CD4-positive, CD25-positive, alpha-beta regulatory T cell (primary cell): ENCODE data around the gene CD80. TPM values are rescaled to one million over a fixed set of nuclear protein-coding genes. Genes with fewer than 3 reads are reported as not detected.

Source experiments
- ATAC-seq, 2 donors: fragments of 150-1000 bp; cut with Tn5 transposase; one replicate each; pipeline ENCODE4 v1.10.0; 2021; ENCODE audit warnings: low read depth in 2 of 2, moderate number of reproducible peaks in 2 of 2, moderate library complexity in 1 of 2
- DNase-seq, 3 donors: peaks; one replicate each; pipeline versions ENCODE4 v3.0.0 to v3.0.0-alpha.2; 2012 to 2022; ENCODE audit warnings: mixed read lengths in 1 of 3
- H3K27ac ChIP-seq: one replicate; pipeline ENCODE4 v1.7.0; 2013; ENCODE audit warnings: mild to moderate bottlenecking, low read length; ENCODE audit not compliant: insufficient read depth, poor library complexity, severe bottlenecking
- H3K27me3 ChIP-seq: one replicate; pipeline ENCODE4 v1.7.0; 2013; ENCODE audit warnings: low read length; ENCODE audit not compliant: control insufficient read depth, insufficient read depth
- H3K36me3 ChIP-seq: one replicate; pipeline ENCODE4 v1.7.0; 2013; ENCODE audit warnings: mild to moderate bottlenecking, low read length, moderate library complexity; ENCODE audit not compliant: control insufficient read depth, insufficient read depth
- H3K4me1 ChIP-seq: 2 replicates; pipeline ENCODE4 v1.7.0; 2013; ENCODE audit warnings: mild to moderate bottlenecking, low read length; ENCODE audit not compliant: insufficient read depth, control insufficient read depth, poor library complexity, severe bottlenecking
- H3K4me3 ChIP-seq: one replicate; pipeline ENCODE4 v1.7.0; 2013; ENCODE audit warnings: low read depth, mild to moderate bottlenecking, low read length, moderate library complexity
- H3K9me3 ChIP-seq, 2 experiments: 1 replicate in 1 of 2; 2 replicates in 1 of 2; pipeline ENCODE4 v1.7.0; 2013; ENCODE audit warnings: low read length in 2 of 2, mild to moderate bottlenecking in 1 of 2, moderate library complexity in 1 of 2; ENCODE audit not compliant: control insufficient read depth in 2 of 2
- H3K27ac Mint-ChIP-seq, 3 donors: one replicate each; pipeline ENCODE4 v1.8.0; 2020 to 2022; ENCODE audit warnings: mild to moderate bottlenecking in 3 of 3, mixed read lengths in 3 of 3, moderate library complexity in 2 of 3
- H3K27me3 Mint-ChIP-seq: one replicate; pipeline ENCODE4 v1.8.0; 2022; ENCODE audit warnings: mild to moderate bottlenecking, mixed read lengths
- H3K36me3 Mint-ChIP-seq: one replicate; pipeline ENCODE4 v1.8.0; 2020; ENCODE audit warnings: mixed read lengths
- H3K4me1 Mint-ChIP-seq, 4 donors: one replicate each; pipeline ENCODE4 v1.8.0; 2020 to 2022; ENCODE audit warnings: mixed read lengths in 4 of 4, mild to moderate bottlenecking in 1 of 4
- H3K4me3 Mint-ChIP-seq, 4 donors: one replicate each; pipeline ENCODE4 v1.8.0; 2020 to 2022; ENCODE audit warnings: mild to moderate bottlenecking in 4 of 4, mixed read lengths in 4 of 4, moderate library complexity in 3 of 4
- H3K9me3 Mint-ChIP-seq, 7 donors: one replicate each; pipeline ENCODE4 v1.8.0; 2020 to 2022; ENCODE audit warnings: mixed read lengths in 7 of 7, mild to moderate bottlenecking in 3 of 7, moderate library complexity in 2 of 7
- polyA plus RNA-seq, 4 donors: library from polyadenylated mRNA; unstranded; fragments of 300-500 nt; fragmentation: Illumina TruSeq; gene quantifications; one replicate each; pipeline ENCODE4 v1.2.3, GENCODE V29; 2021
- total RNA-seq: library from RNA; stranded (reverse); gene quantifications from one replicate; pipeline ENCODE4 v1.2.3, GENCODE V29; 2022

Gene CD80
- total and polyA plus RNA-seq, 5 donors from 2014 or later = 0.87 to 24.2 (median 2.0) TPM

- ATAC-seq = no peak
- H3K4me3 Mint-ChIP-seq = no peak overlapping the region
These were observed 17.1 kb downstream of the CD80 start for GRCh38 chr3:119542168-119542767.

GRCh38 chr3:119541547-119541946 lies 17.9 kb downstream of the CD80 start:
- peaks cover 5% of the 10 kb centered on the region for H3K36me3 Mint-ChIP-seq
- no peaks in the 10 kb centered on the region for H3K4me1 Mint-ChIP-seq
- H3K9me3 ChIP-seq = no peaks in the 10 kb centered on the region
- no peaks in the 10 kb centered on the region for H3K4me1 ChIP-seq
- no peak overlapping the region for H3K4me3 Mint-ChIP-seq
- no peak for DNase-seq
- H3K27me3 ChIP-seq = no peaks in the 10 kb centered on the region
- ATAC-seq = no peak
- no peak overlapping the region for H3K27ac ChIP-seq
- H3K9me3 Mint-ChIP-seq = peaks cover 0 to 2% (median 0%) of the 10 kb centered on the region in 7 donors
- no peaks in the 10 kb centered on the region for H3K27me3 Mint-ChIP-seq
- peaks cover 3% of the 10 kb centered on the region for H3K36me3 ChIP-seq
- no peak overlapping the region for H3K4me3 ChIP-seq
- H3K27ac Mint-ChIP-seq = no peak overlapping the region

More at GRCh38 chr3:119542168-119542767, 17.1 kb downstream of the CD80 start:
- Histone ChIP-seq H3K9me3 (no peaks in the 10 kb centered on the region), H3K36me3 (no peaks in the 10 kb centered on the region), H3K4me3 (no peak overlapping the region), H3K27ac (no peak overlapping the region), H3K27me3 (no peaks in the 10 kb centered on the region), H3K4me1 (no peaks in the 10 kb centered on the region)
- H3K27ac Mint-ChIP-seq = no peak overlapping the region
- H3K36me3 Mint-ChIP-seq = peaks cover 5% of the 10 kb centered on the region
- H3K9me3 Mint-ChIP-seq = peaks cover 0 to 2% (median 0%) of the 10 kb centered on the region in 7 donors
- H3K4me1 Mint-ChIP-seq = no peaks in the 10 kb centered on the region
- no peaks in the 10 kb centered on the region for H3K27me3 Mint-ChIP-seq
- no peak for DNase-seq

- Histone ChIP-seq H3K9me3 (no peaks in the 10 kb centered on the region), H3K27ac (no peak overlapping the region), H3K4me3 (no peak overlapping the region), H3K36me3 (peaks cover 3% of the 10 kb centered on the region), H3K4me1 (no peaks in the 10 kb centered on the region), H3K27me3 (no peaks in the 10 kb centered on the region)
- Mint-ChIP-seq H3K27ac (peak overlapping the region in 1 of 3 donors; percentile 38), H3K9me3 (peaks cover 0 to 2% (median 0%) of the 10 kb centered on the region in 7 donors), H3K27me3 (no peaks in the 10 kb centered on the region), H3K4me3 (no peak overlapping the region), H3K36me3 (peaks cover 5% of the 10 kb centered on the region), H3K4me1 (no peaks in the 10 kb centered on the region)
- ATAC-seq (no peak), DNase-seq (no peak)
These were observed 20.6 kb downstream of the CD80 start for GRCh38 chr3:119538772-119539171.

GRCh38 chr3:119536757-119537156 lies 22.7 kb downstream of the CD80 start:
- peaks cover 0 to 2% (median 0%) of the 10 kb centered on the region in 7 donors for H3K9me3 Mint-ChIP-seq
- Histone ChIP-seq H3K4me3 (no peak overlapping the region), H3K27ac (no peak overlapping the region), H3K9me3 (no peaks in the 10 kb centered on the region), H3K36me3 (peaks cover 3% of the 10 kb centered on the region), H3K4me1 (no peaks in the 10 kb centered on the region), H3K27me3 (no peaks in the 10 kb centered on the region)
- ATAC-seq = no peak
- no peak for DNase-seq
- H3K27me3 Mint-ChIP-seq = no peaks in the 10 kb centered on the region
- H3K27ac Mint-ChIP-seq = no peak overlapping the region
- H3K4me1 Mint-ChIP-seq = no peaks in the 10 kb centered on the region
- H3K4me3 Mint-ChIP-seq = no peak overlapping the region
- H3K36me3 Mint-ChIP-seq = peaks cover 7% of the 10 kb centered on the region

GRCh38 chr3:119534296-119534695 lies 25.1 kb downstream of the CD80 start:
- H3K9me3 ChIP-seq = no peaks in the 10 kb centered on the region
- Mint-ChIP-seq H3K9me3 (peaks cover 0 to 2% (median 0%) of the 10 kb centered on the region in 7 donors), H3K4me3 (no peak overlapping the region), H3K27me3 (no peaks in the 10 kb centered on the region), H3K4me1 (no peaks in the 10 kb centered on the region), H3K36me3 (peaks cover 13% of the 10 kb centered on the region), H3K27ac (no peak overlapping the region)
- ATAC-seq = no peak
- H3K36me3 ChIP-seq = peaks cover 3% of the 10 kb centered on the region
- no peaks in the 10 kb centered on the region for H3K4me1 ChIP-seq
- H3K27ac ChIP-seq = no peak overlapping the region
- no peaks in the 10 kb centered on the region for H3K27me3 ChIP-seq
- no peak overlapping the region for H3K4me3 ChIP-seq
- no peak for DNase-seq

GRCh38 chr3:119531151-119531550 lies 28.3 kb downstream of the CD80 start:
- no peaks in the 10 kb centered on the region for H3K9me3 ChIP-seq
- H3K9me3 Mint-ChIP-seq = peaks cover 0 to 2% (median 0%) of the 10 kb centered on the region in 7 donors
- H3K4me3 ChIP-seq = no peak overlapping the region
- no peak overlapping the region for H3K4me3 Mint-ChIP-seq
- no peaks in the 10 kb centered on the region for H3K27me3 Mint-ChIP-seq
- no peak for DNase-seq
- H3K27ac ChIP-seq = no peak overlapping the region
- H3K36me3 ChIP-seq = no peaks in the 10 kb centered on the region
- no peaks in the 10 kb centered on the region for H3K4me1 ChIP-seq
- peaks cover 19% of the 10 kb centered on the region for H3K36me3 Mint-ChIP-seq
- no peaks in the 10 kb centered on the region for H3K27me3 ChIP-seq
- H3K27ac Mint-ChIP-seq = peak overlapping the region in 1 of 3 donors; percentile 7
- no peak for ATAC-seq
- no peaks in the 10 kb centered on the region for H3K4me1 Mint-ChIP-seq

GRCh38 chr3:119530456-119530855 lies 29.0 kb downstream of the CD80 start:
- Mint-ChIP-seq H3K27ac (no peak overlapping the region), H3K4me1 (no peaks in the 10 kb centered on the region), H3K36me3 (peaks cover 23% of the 10 kb centered on the region), H3K9me3 (peaks cover 0 to 3% (median 0%) of the 10 kb centered on the region in 7 donors), H3K4me3 (no peak overlapping the region), H3K27me3 (no peaks in the 10 kb centered on the region)
- no peak overlapping the region for H3K4me3 ChIP-seq
- ATAC-seq (no peak), DNase-seq (no peak)
- no peaks in the 10 kb centered on the region for H3K4me1 ChIP-seq
- H3K27ac ChIP-seq = no peak overlapping the region
- H3K9me3 ChIP-seq = no peaks in the 10 kb centered on the region
- H3K36me3 ChIP-seq = no peaks in the 10 kb centered on the region
- H3K27me3 ChIP-seq = no peaks in the 10 kb centered on the region

- Histone ChIP-seq H3K27ac (no peak overlapping the region), H3K4me1 (no peaks in the 10 kb centered on the region), H3K4me3 (no peak overlapping the region), H3K9me3 (no peaks in the 10 kb centered on the region), H3K36me3 (peaks cover 1% of the 10 kb centered on the region), H3K27me3 (no peaks in the 10 kb centered on the region)
- no peak overlapping the region for H3K4me3 Mint-ChIP-seq
- H3K27ac Mint-ChIP-seq = no peak overlapping the region
- H3K4me1 Mint-ChIP-seq = no peaks in the 10 kb centered on the region
- peaks cover 26% of the 10 kb centered on the region for H3K36me3 Mint-ChIP-seq
- no peak for ATAC-seq
- no peaks in the 10 kb centered on the region for H3K27me3 Mint-ChIP-seq
- H3K9me3 Mint-ChIP-seq = peaks cover 0 to 3% (median 0%) of the 10 kb centered on the region in 7 donors
- no peak for DNase-seq
These were observed 29.5 kb downstream of the CD80 start for GRCh38 chr3:119529883-119530282.
